NT2/D1 (cell line): ENCODE results near the gene LANCL2.

ENCODE experiments used
- SUZ12 ChIP-seq: IDR thresholded peaks from 2 replicates; pipeline ENCODE4 v1.6.1; 2011; ENCODE audit not compliant: insufficient read length, insufficient read depth; ENCODE audit errors: extremely low read depth
- YY1 ChIP-seq: IDR thresholded peaks from 2 replicates; pipeline ENCODE4 v1.6.1; 2011; ENCODE audit not compliant: insufficient read length, insufficient read depth

DNA sequence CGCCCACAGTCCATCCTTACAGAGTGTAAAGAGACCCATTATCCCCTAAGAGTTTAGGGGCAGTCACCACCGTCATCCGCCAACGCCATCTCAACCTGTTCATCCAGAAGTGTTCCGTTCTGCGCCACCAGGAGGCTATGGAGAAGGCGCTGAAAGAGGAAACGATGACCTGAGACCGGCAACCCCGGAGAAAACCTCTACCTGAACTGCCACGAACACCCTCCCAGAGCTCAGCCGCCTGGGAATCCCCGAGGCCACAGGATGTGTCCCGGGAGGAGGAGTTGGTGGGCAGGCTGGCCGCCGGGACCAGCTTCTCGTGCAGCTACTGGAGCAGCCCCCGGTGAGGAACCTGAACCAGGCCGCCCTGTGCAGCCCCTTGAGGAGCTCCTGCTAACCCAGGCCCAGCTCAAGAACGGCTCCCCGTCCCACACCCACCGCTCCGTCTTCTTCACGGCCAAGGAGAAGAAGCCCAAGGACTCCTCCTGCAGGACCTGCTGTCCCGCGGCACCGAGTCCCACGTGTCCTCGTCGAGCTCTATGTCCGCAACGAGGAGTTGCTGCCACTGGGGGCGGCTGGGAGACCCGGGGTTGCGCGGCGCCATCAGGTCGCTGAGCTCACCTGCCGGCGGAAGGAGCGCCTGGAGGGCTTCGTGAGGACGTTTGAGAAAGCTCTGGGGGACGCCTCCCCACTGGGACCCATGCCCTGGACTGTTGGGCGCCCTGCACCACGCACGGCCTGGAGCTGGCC, 21.1 kb upstream of the LANCL2 start:
- no peak for TF ChIP-seq YY1
- TF ChIP-seq SUZ12, result no peak
